Measurements from ENCODE around the gene NR2F1-AS1.

NR2F1-AS1 gene

GRCh38 chr5:93378073-93378472, 202.9 kb downstream of the NR2F1-AS1 start:
- DNase-seq = no peak

- DNase-seq = no peak
Measured at GRCh38 chr5:93371893-93372292, 209.1 kb downstream of the NR2F1-AS1 start.

GRCh38 chr5:93364378-93364777, 216.6 kb downstream of the NR2F1-AS1 start:
- DNase-seq = no peak

- no peak for DNase-seq
Measured at GRCh38 chr5:93360436-93361088, 220.5 kb downstream of the NR2F1-AS1 start.

- DNase-seq = no peak
Measured at GRCh38 chr5:93359960-93360305, 221.1 kb downstream of the NR2F1-AS1 start.

Data from suppressor macrophage treated with lipopolysaccharide for 4 hours (primary cell).